Erythroblast (primary cell): ENCODE results near the gene SLC19A2.

Experiments used
- GATA1 ChIP-seq: IDR thresholded peaks from 2 replicates; pipeline ENCODE4 v1.6.1; 2011; ENCODE audit warnings: low read depth, mild to moderate bottlenecking, control low read depth, low read length, moderate library complexity
- POLR2A ChIP-seq: IDR thresholded peaks from 2 replicates; pipeline ENCODE4 v1.6.1; 2011; ENCODE audit warnings: mild to moderate bottlenecking, low read length

- TF ChIP-seq POLR2A (no peak), GATA1 (no peak)
These were observed 43.4 kb upstream of the SLC19A2 start for GRCh38 chr1:169529068-169529642.
